ENCODE measurements around the gene EFCC1. TPM values are rescaled to one million over a fixed set of nuclear protein-coding genes. Genes with fewer than 3 reads are reported as not detected.

Gene EFCC1
- total RNA-seq, 1 donor from 2014 or later, result 17.2 TPM

DNA sequence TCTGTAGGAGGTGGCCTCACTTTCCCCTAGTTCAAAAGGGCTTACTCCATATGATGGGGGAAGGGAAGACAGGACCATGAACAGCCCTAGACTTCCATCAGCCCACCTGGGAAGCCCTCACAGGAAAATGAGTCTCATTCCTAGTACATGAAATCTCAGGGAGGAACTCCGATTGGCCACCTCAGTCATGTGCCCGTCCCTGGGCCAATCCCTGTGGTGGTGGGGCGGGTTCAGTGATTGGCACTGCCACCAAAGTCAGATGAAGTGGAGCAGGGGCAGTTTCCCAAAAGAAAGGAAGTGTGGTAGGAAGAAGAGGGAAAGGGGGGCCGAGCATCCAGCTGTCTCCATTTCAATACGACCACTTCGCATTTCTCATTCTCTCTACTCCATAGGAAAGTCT, 33.5 kb downstream of the EFCC1 start:
- ATAC-seq (no peak), DNase-seq (no peak)
- intact Hi-C loops (cut with DNase I), result no loop called here
- H3K4me3 ChIP-seq, result no peak overlapping the region
- H3K4me1 ChIP-seq, result no peaks in the 10 kb centered on the region
- TF ChIP-seq CTCF (IDR thresholded peaks at IDR 0.05), result no peak
- no peaks in the 10 kb centered on the region for H3K27me3 ChIP-seq
- H3K36me3 ChIP-seq, result peaks cover 6% of the 10 kb centered on the region
- no peak overlapping the region for H3K27ac ChIP-seq
- H3K9me3 ChIP-seq, result no peaks in the 10 kb centered on the region

- no peaks in the 10 kb centered on the region for H3K9me3 ChIP-seq
- H3K4me3 ChIP-seq, result no peak overlapping the region
- DNase-seq (no peak), ATAC-seq (no peak)
- TF ChIP-seq CTCF (IDR thresholded peaks at IDR 0.05), result no peak
- no peaks in the 10 kb centered on the region for H3K27me3 ChIP-seq
- H3K4me1 ChIP-seq, result no peaks in the 10 kb centered on the region
- H3K27ac ChIP-seq, result no peak overlapping the region
- intact Hi-C loops (cut with DNase I), result no loop called here
- H3K36me3 ChIP-seq, result peaks cover 6% of the 10 kb centered on the region
These were observed 34.5 kb downstream of the EFCC1 start for GRCh38 chr3:129035360-129036221.

DNA sequence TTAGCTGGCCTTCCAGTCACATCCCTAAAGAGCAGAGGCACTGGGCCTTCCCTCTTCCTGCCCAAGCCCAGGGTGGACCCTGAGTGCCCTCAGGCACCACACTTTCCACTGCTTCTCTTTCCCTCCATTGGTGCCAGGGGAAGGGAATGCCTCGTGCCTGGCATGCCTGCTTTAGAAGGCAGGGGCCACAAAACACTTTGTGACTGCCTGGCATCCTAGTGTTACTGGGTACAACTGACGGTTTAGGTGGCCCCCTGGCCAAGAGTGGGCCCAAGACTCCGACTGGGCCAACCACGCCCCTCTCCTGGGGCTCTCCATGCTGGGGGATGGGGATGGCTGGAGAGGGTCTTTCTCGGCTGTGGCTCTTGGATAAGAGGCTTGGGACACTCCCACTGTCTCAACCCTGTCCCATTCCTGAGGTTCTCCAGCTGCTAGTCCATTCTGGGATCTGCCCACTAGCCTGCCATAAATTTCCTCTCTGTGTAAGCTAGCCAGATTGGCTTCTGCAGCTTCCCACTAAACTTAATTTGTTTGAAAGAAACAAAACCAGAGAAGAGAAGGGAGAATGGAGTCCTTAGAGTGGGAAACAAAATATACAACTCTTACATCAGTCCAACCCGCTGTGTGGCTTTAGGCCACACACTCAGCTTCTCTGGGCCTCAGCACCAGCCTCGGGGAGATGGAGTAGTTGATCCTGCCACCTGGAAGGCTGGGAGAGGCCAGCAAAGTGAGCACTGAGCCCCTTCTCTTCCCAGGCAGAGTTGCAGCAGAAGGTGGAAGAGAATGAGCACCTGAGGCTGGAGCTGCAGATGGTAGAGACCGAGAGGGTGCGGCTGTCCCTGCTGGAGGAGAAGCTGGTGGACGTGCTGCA, 35.4 kb downstream of the EFCC1 start:
- ATAC-seq (no peak), DNase-seq (no peak)
- H3K4me3 ChIP-seq, result no peak overlapping the region
- no peaks in the 10 kb centered on the region for H3K9me3 ChIP-seq
- TF ChIP-seq CTCF (IDR thresholded peaks at IDR 0.05), result no peak
- H3K27me3 ChIP-seq, result no peaks in the 10 kb centered on the region
- H3K4me1 ChIP-seq, result no peaks in the 10 kb centered on the region
- peaks cover 6% of the 10 kb centered on the region for H3K36me3 ChIP-seq
- no peak overlapping the region for H3K27ac ChIP-seq
- intact Hi-C loops (cut with DNase I), result no loop called here

- intact Hi-C loops (cut with DNase I), result no loop called here
- Histone ChIP-seq H3K27ac (no peak overlapping the region), H3K27me3 (no peaks in the 10 kb centered on the region), H3K36me3 (peaks cover 6% of the 10 kb centered on the region), H3K4me1 (no peaks in the 10 kb centered on the region), H3K9me3 (no peaks in the 10 kb centered on the region), H3K4me3 (no peak overlapping the region)
- DNase-seq (no peak), ATAC-seq (no peak)
- no peak for TF ChIP-seq CTCF (IDR thresholded peaks at IDR 0.05)
These were observed 36.0 kb downstream of the EFCC1 start for GRCh38 chr3:129037093-129037419.

DNA sequence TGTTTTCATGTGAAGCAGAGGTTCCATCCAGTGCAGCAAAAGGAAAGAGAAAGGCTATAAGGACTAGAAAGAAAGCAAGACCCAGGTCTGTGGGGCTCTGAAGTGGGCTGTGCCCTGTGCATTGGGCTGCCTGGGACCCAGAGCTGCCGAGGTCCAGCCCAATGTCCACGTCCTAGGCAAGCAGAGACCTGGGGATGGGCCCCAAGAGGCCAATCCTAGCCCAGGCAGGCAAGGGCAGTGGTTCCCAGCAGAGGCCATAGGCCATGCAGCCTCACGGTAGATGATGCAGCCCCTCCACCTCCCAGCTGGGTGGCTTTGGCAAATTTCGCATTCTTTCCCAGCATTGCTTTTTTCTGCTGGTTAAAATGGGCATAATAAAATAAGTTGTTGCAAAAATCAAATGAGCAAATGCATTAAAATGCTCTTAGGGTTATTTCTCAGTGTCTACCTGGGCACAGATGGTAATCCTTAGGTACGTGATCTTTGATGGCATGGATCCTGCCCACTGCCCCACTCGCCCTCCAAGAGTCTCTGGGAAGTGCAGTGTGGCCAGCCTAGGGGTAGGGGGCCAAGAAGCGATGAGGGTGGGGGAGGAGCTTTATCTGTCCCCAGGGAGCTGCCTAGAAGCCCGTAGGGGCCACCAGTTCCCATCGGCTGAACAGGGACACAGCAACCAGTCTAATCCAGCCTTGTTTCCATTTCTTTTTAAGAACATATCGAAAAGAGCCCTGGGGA, 37.2 kb downstream of the EFCC1 start:
- ATAC-seq, result no peak
- no peak overlapping the region for H3K4me3 ChIP-seq
- peaks cover 6% of the 10 kb centered on the region for H3K36me3 ChIP-seq
- H3K4me1 ChIP-seq, result no peaks in the 10 kb centered on the region
- H3K27me3 ChIP-seq, result no peaks in the 10 kb centered on the region
- DNase-seq, result no peak
- no peaks in the 10 kb centered on the region for H3K9me3 ChIP-seq
- intact Hi-C loops (cut with DNase I), result no loop called here
- no peak overlapping the region for H3K27ac ChIP-seq
- no peak for TF ChIP-seq CTCF (IDR thresholded peaks at IDR 0.05)
